ENCODE results near the gene TRIM44. TPM values are rescaled to one million over a fixed set of nuclear protein-coding genes. Genes with fewer than 3 reads are reported as not detected.
"Not testable (repeated sequence)": the region's sequence is repeated elsewhere in the genome, so short reads cannot be mapped to it uniquely, and the experiment has no call there.

TRIM44 gene
- total RNA-seq, 1 donor from 2014 or later, result 86.6 TPM

DNA sequence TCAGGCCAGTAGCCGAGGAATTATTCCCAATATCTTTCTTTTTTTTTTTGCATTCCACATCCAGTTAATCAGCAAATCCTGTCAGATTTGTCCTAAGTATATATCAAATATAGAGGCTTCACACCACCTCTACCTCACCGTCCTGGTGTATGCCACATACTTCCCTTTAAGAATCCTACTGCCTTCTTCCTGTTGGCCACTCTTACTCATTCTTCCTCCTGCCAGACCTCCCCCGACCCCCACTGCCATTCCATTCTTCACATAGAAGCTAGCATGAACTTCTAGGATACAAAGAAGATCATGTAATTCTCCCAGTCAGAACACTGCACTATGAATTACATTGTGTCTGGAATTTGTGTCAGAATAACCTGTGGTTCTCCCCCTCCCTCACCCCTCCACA lies 89.5 kb downstream of the TRIM44 start:
- DNase-seq (ENCODE audit: low spot score in 2 of 2, unreplicated experiment in 2 of 2), result no peak
- Mint-ChIP-seq H3K27me3 (ENCODE audit: low read depth) (no peaks in the 10 kb centered on the region), H3K27ac (no peak overlapping the region), H3K36me3 (peaks cover 9% of the 10 kb centered on the region), H3K9me3 (peaks cover 8% of the 10 kb centered on the region), H3K4me3 (no peak overlapping the region), H3K4me1 (no peaks in the 10 kb centered on the region)
- TF ChIP-seq, protein P1, sequence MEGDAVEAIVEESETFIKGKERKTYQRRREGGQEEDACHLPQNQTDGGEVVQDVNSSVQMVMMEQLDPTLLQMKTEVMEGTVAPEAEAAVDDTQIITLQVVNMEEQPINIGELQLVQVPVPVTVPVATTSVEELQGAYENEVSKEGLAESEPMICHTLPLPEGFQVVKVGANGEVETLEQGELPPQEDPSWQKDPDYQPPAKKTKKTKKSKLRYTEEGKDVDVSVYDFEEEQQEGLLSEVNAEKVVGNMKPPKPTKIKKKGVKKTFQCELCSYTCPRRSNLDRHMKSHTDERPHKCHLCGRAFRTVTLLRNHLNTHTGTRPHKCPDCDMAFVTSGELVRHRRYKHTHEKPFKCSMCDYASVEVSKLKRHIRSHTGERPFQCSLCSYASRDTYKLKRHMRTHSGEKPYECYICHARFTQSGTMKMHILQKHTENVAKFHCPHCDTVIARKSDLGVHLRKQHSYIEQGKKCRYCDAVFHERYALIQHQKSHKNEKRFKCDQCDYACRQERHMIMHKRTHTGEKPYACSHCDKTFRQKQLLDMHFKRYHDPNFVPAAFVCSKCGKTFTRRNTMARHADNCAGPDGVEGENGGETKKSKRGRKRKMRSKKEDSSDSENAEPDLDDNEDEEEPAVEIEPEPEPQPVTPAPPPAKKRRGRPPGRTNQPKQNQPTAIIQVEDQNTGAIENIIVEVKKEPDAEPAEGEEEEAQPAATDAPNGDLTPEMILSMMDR (IDR thresholded peaks at IDR 0.05; ENCODE audit: unreplicated experiment), result no peak

DNA sequence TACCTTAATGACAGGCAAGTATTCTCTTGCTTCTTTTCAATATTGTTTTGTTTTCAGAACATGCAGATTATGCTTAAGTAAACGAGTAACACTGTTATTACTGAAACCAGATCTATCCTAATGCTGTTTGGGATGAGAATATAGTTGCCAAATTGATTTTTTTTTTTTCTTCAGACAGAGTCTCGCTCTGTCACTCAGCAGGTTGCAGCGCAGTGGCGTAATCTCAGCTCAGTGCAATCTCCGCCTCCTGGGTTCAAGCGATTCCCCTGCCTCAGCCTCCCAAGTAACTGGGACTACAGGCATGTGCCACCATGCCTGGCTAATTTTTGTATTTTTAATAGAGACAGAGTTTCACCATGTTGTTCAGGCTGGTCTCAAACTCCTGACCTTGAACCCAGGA lies 91.0 kb downstream of the TRIM44 start:
- H3K4me1 Mint-ChIP-seq; H3K27ac Mint-ChIP-seq; DNase-seq (ENCODE audit: low spot score in 2 of 2, unreplicated experiment in 2 of 2); H3K4me3 Mint-ChIP-seq; H3K27me3 Mint-ChIP-seq (ENCODE audit: low read depth): not testable (repeated sequence)
- Mint-ChIP-seq H3K36me3 (peaks cover 23% of the 10 kb centered on the region), H3K9me3 (peaks cover 16% of the 10 kb centered on the region)

DNA sequence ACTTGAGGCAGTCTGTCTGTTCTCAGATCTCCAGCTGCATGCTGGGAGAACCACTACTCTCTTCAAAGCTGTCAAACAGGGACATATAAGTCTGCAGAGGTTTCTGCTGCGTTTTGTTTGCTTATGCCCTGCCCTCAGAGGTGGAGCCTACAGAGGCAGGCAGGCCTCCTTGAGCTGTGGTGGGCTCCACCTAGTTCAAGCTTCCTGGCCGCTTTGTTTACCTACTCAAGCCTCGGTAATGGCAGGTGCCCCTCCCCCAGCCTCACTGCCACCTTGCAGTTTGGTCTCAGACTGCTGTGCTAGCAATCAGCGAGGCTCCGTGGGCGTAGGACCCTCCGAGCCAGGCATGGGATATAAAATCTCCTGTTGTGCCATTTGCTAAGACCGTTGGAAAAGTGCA lies 97.4 kb downstream of the TRIM44 start:
- H3K4me1 Mint-ChIP-seq; DNase-seq (ENCODE audit: low spot score in 2 of 2, unreplicated experiment in 2 of 2); H3K4me3 Mint-ChIP-seq; H3K27ac Mint-ChIP-seq; H3K27me3 Mint-ChIP-seq (ENCODE audit: low read depth): not testable (repeated sequence)
- peaks cover 32% of the 10 kb centered on the region for H3K36me3 Mint-ChIP-seq
- peaks cover 21% of the 10 kb centered on the region for H3K9me3 Mint-ChIP-seq

DNA sequence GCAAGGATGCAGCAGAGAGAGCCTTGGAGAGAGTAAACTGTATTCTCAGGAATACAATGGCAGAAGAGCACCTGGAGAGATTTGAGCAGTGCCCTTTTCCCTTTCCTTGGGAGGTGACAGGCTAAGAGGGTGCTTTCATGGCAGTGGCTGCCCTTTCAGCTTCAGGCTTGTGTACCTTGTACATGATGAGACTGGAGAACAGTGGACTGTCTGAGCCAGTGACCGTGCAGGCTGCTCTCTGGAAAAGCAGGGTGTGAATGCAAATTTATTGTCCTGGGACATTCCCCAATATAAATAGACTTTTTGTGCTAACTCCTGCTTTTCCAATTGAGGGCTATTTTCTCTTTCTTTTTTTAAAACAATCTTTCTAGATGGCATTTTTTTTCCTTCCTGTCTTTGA lies 99.3 kb downstream of the TRIM44 start:
- TF ChIP-seq, protein P1 (IDR thresholded peaks at IDR 0.05; ENCODE audit: unreplicated experiment), result no peak
- Mint-ChIP-seq H3K27me3 (ENCODE audit: low read depth) (no peaks in the 10 kb centered on the region), H3K9me3 (peaks cover 16% of the 10 kb centered on the region), H3K36me3 (peaks cover 26% of the 10 kb centered on the region), H3K4me1 (no peaks in the 10 kb centered on the region), H3K4me3 (no peak overlapping the region), H3K27ac (no peak overlapping the region)
- no peak for DNase-seq (ENCODE audit: low spot score in 2 of 2, unreplicated experiment in 2 of 2)

DNA sequence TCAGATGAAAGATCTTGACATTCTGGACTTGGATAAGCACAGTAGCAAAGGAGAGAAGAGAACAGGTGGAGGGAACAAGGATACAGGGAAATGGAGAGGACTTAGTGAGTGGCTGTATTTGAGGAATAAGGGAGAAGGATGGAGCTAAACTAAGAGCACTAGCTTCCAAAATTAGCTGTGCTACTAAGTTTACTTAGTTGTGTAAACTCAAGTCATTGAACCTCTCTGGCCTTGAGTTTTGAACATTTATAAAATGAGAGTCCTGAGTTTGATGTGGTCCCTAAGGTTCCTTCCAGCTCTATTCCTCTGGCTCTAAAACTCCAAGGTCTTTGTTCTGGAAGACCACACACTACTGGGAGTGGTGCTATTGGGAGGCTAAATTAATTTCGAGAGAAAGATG lies 100.7 kb downstream of the TRIM44 start:
- H3K27me3 Mint-ChIP-seq (ENCODE audit: low read depth), result no peaks in the 10 kb centered on the region
- H3K27ac Mint-ChIP-seq, result no peak overlapping the region
- no peaks in the 10 kb centered on the region for H3K4me1 Mint-ChIP-seq
- H3K36me3 Mint-ChIP-seq, result peaks cover 12% of the 10 kb centered on the region
- H3K4me3 Mint-ChIP-seq, result no peak overlapping the region
- H3K9me3 Mint-ChIP-seq, result peaks cover 6% of the 10 kb centered on the region
- TF ChIP-seq, protein P1 (IDR thresholded peaks at IDR 0.05; ENCODE audit: unreplicated experiment), result no peak
- no peak for DNase-seq (ENCODE audit: low spot score in 2 of 2, unreplicated experiment in 2 of 2)

DNA sequence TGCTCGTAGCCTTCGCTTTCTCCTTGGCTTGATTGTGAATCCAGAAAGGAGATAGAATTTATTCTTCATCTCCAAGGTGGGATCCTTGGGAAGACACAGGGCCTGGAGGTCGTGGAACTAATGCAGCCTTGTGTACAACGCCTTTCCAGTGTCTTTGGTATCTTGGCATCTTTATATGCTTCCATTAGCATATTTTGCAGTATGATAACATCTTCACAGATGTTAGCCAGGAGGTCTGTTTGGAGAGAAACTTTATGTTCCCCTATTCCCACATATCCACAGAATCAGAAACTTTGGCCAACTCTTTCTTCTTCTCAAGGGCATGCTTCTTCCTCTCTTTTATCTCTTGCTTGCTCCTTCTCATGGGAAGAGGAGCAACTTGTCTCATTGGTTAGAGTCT lies 101.2 kb downstream of the TRIM44 start:
- no peak for DNase-seq (ENCODE audit: low spot score in 2 of 2, unreplicated experiment in 2 of 2)
- Mint-ChIP-seq H3K27me3 (ENCODE audit: low read depth) (no peaks in the 10 kb centered on the region), H3K9me3 (peaks cover 5% of the 10 kb centered on the region), H3K4me3 (no peak overlapping the region), H3K4me1 (no peaks in the 10 kb centered on the region), H3K36me3 (peaks cover 8% of the 10 kb centered on the region), H3K27ac (no peak overlapping the region)
- TF ChIP-seq, protein P1 (IDR thresholded peaks at IDR 0.05; ENCODE audit: unreplicated experiment), result no peak

DNA sequence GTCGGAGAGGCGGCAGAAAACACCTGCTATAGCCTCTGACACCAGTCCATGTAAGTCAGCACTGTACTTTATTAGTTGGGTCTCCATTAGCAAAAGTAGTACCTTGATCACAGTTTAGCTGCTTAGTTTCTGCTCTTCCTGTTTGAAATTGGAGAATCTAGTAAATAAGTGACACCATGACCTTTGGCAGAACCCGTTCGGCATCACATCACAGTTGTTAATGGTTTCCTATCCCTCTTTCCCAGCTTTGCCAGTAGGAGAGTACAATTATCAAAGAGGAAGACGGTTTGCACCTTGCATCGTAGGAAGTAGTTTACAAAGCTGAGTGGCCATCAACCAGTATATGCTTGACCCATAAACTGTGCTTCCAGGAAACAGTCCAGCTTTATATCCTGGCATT lies 101.8 kb downstream of the TRIM44 start:
- H3K27ac Mint-ChIP-seq, result no peak overlapping the region
- TF ChIP-seq, protein P1 (IDR thresholded peaks at IDR 0.05; ENCODE audit: unreplicated experiment), result no peak
- no peaks in the 10 kb centered on the region for H3K4me1 Mint-ChIP-seq
- H3K27me3 Mint-ChIP-seq (ENCODE audit: low read depth), result no peaks in the 10 kb centered on the region
- H3K36me3 Mint-ChIP-seq, result peaks cover 4% of the 10 kb centered on the region
- no peak overlapping the region for H3K4me3 Mint-ChIP-seq
- H3K9me3 Mint-ChIP-seq, result no peaks in the 10 kb centered on the region
- DNase-seq (ENCODE audit: low spot score in 2 of 2, unreplicated experiment in 2 of 2), result no peak
